Eye (tissue), 1 donor: ENCODE results near the gene FHOD3.
"Not testable (repeated sequence)": the region's sequence is repeated elsewhere in the genome, so short reads cannot be mapped to it uniquely, and the experiment has no call there.

ENCODE experiments used
- DNase-seq: peaks from one replicate; pipeline ENCODE4 v3.0.0-alpha.2; 2015

The FHOD3 gene

DNA sequence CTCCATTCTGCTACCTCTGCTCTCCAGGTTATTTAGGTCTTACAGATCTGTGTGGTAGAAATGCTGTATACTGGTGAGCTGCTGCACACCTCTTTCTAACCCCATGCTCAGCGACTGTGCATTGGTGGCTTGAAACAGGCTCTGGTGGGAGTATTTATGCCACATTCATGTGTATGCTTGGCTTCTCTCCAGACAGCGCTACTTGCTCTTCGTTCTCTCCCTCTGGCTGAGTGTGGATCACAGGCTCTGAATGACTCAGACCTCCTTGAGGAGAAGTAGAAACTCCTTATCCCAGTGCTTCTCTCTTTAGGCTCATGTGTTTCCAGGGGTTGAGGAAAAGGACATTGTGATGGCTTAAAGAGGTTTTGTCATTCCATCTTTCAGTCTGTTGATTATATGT lies 54.9 kb downstream of the FHOD3 start:
- peak; percentile 31 for DNase-seq

DNA sequence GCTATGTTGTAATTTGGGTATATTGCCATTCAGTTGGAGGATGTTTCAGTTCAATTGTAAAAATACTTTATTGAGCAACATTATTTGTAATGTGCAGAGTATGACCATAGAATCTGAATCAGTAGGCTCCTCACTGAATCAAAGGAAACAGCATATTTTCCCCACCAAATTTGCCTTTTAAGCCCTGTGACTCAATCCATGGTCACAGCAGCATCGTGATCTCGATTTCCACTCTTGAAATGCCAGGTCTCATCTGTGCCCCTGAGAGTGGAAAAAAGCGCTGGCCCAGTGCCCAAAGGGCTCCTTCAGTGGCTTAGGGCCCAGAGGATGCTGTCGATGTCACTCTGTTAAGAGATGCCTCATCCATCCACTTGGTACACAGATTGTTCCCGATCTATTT lies 57.5 kb downstream of the FHOD3 start:
- DNase-seq, result no peak

DNA sequence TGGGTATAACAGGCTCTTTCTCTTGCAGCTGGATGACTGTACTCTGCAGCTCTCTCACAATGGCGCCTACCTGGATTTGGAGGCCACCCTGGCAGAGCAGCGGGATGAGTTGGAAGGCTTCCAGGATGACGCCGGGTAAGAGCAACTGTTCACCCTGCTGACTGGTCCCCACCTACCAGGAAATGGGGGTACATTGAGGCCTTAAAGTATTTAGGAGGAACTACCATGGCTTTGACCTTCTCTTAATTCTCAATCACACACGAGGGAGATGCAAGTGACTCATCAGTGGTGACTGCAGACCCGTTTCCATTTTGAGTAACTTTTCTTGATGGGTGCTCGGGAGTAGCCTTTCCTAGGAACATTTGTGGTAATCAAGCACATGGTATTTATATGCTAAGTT lies 58.0 kb downstream of the FHOD3 start:
- DNase-seq, result no peak

DNA sequence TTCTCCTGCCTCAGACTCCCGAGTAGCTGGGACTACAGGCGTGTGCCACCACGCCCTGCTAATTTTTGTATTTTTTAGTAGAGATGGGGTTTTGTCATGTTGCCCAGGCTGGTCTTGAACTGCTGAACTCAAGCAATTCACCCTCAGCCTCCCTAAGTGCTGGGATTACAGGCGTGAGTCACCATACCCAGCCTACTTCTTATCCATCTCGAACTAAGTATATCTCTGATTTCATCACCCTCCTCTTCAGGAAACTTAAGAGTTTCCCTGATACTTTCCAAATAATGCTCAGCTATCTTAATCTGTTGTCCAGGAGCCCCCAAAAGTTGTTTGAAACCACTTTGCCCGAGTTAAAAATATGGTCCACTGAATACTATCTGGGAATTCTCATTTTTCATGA lies 59.2 kb downstream of the FHOD3 start:
- DNase-seq, result not testable (repeated sequence)

DNA sequence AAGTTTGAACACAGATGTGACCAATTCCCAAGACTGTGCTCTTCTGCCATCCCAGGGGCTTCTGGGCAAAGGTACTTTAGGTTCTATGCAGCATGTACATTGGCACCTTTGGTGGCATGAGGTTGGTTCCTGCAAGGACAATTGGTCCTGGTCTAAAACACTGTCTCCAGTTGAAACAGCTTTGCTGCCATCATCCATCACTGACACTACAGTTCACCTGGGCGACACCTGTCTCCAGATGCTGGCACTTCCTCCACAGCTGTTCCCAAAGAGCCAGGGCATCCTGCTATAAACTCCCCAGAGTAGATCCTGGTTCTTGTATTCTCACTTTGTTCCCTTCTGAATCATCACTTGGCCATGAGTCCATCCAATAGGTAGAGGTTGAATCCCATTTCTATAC lies 60.6 kb downstream of the FHOD3 start:
- no peak for DNase-seq

DNA sequence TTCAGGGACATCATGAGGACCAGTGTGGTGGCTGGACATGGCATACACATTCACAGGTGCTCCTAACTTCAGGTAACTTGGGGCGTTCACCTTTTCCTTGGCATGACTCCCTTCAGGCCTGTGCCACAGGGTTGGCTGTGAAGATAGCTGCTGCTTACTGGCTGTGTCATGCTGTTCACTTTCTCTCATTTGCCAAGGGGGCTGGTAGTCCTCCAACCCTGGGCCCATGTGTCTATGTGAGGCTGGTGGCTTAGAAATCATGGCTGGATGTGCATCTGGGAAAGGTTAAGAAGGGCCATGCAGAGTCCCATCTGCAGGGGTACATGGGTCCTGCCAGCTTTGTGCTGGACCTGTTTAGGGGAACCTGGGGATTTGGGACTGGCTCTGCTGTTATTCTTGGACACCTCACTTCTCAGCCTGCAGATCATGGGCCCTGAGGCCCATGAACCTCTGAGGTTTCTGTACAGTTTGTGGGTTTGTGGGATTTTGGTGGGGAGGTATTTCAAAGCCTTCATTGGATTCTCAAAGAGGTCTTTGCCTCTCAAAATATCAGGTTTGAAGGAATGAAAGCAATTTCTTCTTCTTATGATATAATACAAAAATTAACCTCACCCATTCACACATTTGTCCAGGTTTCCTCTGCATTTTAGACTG lies 62.9 kb downstream of the FHOD3 start:
- no peak for DNase-seq

DNA sequence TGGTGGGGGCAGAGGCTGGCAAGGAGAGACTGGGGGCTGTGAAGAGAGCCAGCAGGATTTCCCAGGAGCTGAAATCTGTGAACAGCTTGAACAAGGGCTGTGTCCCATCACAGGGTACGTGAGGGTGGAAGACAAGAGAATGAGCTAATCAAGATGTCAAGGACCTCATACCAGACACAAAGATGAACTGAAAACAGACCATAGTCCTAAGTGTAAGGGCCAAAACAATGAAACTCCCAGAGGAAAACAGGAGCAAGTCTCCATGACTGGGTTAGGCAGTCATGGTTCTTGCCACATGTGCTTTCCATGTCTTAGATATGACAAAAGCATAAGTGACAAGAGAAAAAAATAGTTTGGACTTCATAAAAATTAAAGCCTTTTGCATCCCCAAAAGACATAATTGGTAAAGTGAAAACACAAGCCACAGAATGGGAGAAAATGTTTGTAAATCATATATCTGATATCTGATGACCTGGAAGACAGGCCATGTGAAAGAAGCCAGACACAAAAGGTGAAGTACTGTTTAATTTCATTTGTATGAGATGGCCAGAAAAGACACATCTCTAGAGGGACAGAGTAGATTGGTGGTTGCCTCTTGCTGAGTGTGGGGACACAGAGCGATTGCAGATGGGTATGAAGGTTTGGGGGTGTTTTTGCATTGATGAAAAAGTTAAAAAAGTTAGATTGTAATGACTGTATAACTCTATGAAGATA lies 67.6 kb downstream of the FHOD3 start:
- no peak for DNase-seq

DNA sequence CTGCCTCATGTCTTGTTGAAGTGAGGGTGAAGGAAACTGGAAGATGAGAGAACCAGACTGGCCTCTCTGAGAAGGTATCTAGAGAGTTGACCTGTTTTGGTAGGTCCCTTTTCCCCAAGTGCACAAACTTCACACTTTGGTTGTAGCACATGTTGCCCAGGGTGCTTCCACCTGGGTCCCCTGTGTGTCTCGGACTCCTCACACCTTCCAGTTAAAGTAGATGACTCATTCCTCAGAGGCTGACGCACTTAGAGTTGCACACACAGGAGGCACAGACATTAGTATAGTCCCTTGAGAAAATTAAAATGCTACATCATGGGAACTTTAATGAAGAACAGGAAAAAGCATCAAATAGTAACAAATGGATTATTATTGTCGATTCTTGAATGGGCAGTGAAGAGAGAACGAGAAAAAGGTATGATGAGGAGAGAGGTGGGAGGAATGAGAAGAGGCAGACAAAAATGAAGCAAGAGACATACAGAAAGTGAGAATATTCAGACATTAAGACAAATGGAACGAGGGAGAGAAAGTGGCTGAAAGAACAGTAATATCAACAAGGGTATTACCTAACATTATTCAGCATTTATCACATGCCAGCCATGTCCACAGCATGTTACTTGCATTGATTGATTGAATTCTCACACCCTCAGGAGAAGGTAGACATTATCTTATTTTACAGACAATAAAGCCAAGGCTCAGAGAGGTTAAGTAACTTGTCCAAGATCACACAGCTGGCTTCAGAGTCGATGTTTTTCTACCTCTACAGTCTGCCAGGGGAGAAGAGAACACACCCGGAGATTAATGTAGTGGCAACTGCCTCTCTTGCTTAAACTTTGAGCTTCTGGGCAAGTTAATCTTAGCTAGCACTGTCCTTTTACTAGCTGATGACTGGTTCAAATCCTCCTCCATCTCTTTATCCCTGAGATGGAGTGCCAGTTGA lies 68.6 kb downstream of the FHOD3 start:
- no peak for DNase-seq

DNA sequence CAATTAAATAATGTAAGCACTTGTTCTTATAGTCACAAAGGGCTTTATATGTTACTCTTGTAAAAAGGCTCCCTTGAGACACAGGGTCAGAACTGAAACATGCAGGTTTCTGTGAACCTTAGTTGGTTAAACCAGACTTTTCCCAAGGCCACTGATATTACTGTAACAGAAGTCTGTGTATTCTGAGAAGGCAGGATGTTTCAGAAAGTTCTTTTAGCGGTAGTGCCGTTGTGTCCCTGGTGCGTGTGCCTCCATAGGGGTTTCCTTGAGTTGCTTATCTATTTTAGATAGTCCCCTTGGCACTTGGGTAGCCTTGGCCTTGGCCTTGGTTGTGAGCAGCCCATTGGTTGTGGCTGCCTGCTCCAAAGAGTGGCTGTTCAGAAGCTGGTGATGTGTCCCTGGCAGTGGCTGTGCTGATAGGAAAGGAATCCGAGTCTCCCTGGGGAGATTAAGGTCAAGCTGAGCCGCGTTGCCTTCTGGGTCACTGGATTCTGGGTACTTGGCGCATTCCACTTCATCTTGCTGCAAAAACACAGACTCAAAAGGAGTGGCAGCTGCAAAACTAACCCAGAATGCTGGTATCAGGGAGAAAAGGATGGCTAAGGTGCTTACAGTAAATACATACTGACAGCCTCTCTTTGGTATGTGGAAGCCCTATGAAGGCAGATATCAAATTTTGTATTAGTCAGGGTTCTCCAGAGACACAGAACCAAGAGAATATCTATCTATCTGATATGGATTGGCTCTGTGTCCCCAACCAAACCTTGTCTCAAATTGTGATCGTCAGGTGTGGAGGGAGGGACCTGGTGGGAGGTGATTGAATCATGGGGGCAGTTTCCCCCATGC lies 69.7 kb downstream of the FHOD3 start:
- peak; percentile 48 for DNase-seq

DNA sequence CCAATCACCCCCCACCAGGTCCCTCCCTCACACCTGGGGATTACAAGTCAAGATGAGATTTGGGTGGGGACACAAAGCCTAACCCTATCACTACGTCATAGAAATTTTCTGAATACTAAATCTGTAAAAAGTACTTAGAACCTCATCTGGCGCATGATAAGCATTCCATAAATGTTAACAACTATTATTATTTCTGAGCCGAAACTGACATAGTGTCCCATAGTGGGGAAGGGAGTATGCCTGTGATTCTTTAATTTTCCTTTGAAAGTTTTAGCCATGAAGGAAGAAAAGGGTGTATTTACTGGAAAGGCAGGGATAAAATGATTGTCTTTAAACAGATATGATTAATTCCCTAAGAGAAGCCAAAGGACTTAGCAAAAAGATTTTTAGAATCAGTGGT lies 71.4 kb downstream of the FHOD3 start:
- DNase-seq, result no peak

DNA sequence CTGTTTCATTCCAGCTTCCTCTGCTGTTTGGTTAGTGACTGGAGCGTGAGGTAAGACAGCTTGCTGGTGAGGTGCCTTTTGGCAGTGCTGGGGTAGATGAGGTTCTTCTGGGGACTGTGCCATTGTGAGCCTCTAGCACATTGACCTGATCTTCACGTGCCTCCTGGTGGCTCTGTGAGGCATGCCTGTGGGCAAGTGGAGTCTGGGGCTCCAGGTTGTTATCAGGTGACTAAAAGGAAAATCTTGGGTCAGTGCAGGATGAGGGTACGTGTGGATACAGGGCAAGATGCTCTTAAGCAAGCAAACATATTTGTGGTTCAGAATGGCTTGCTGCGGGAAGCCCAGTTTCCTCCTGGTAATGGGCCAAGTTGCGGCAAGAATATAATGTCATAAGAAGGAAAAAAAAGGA lies 75.4 kb downstream of the FHOD3 start:
- no peak for DNase-seq

DNA sequence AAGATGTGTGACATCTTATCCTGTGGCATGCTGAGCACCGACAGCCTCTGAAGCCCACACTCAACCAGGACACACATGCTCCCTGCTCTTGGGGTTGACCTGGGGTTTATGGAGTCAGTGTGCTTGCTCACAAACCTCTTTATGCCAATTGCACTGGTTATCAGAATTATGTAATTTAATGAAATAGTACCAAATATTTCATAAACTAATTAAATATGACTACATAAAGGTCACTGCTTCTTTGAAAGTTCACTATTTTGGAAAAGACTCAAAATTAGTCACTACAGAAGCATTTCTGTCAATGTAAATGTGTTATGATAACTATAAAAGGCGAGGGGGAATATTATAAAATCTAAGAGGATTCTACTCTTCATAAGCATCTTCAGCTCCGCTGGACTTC lies 76.7 kb downstream of the FHOD3 start:
- DNase-seq, result no peak

DNA sequence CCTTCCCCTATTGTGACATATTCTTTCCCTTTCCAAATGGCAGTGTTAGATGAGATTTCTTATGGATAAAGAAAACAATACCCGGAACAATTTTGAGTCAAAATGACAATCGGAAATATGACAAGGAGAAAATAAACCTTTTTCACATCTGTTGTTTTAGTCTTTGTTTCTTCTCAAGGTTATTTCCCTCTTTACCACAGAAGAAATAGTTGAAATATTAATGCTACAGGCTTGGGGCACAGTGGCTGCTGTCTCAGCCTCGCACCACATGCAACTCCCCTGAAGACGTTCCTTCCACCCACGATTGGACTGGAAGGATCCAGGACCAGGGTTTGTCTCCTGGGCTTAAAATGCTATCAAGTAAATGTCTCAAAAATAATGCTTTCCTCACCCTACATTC lies 77.6 kb downstream of the FHOD3 start:
- DNase-seq, result no peak

DNA sequence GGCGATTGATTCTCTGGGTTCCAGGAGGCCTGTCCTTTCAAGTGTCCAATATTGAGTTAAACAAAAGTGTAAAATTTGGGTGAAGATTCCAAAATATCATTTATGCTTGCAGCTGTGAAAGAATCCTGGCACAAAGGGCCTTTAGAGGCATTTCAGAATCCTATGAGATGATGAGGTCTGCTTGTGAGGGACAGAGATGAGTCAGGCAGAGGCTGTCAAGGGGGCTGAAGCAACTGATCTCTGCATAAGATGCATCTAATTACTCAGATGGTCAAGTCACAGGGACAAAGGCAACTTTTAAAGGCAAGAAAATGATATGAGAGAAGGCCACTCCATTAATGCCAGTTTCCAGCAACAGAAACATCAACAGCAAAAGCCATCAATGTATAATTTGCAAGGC lies 78.8 kb downstream of the FHOD3 start:
- no peak for DNase-seq

DNA sequence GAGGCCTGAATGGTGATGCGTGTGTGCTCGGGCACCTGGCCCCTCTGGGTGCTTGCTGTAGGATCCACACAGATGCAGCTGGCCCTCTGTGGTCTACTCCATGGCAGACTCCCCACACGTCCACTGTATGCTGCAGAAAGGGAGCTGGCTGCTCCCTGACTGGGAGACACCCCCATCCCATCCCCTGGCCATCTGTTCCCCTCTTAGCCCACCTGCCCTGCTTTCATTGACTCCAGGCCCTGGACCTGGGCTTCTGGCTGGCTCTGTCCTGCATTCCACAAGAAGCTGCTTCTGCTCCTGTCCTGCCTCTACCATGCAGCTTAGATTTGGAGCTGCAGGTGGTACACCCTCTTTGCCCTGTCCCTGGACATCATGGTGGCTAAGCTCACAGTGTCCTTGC lies 80.1 kb downstream of the FHOD3 start:
- no peak for DNase-seq

DNA sequence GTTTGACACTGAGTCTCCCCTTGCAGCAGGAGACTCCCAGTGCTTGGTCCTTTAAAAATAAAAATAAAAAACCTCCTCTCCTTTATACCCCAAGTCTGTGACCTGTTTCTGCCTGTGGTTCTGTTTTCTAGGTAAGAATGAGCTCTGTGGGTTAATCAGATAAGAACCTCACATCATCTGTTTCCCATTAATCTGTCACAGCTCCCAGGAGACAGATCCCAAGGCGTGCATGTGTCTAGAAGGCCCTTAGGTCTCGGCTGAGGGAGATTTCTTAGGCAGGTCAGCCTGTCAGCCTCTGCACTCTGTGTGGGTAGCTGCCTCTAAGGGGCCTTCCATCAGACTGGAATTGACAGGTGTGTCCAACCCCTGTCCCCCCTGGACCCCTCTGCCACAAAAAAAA lies 80.7 kb downstream of the FHOD3 start:
- DNase-seq, result peak; percentile 24

DNA sequence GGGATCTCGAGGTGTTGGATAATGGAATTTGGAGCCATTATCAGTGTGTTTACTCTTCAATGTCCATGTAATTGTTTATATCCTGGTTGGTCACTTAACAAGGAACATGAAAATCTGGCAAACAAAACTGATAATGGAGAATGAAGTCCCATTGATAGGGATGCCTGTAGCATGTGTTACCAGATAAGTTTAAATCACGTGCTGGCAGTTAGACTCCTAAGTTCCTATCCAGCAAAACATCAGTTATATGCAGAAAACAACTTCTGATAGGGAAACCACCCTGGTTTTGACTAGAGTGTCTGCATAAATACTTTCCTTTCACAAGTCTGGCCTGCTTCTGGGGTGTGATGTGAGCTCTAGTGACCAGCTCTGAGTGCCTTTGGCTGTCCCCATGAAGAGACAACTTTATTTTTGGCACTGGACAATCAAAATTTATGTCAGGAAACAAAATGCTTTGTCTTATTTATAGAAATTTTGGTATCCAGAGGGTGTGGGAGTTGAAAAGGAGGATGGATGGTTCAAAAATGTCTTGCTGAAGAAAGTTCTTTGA lies 82.0 kb downstream of the FHOD3 start:
- DNase-seq, result no peak

DNA sequence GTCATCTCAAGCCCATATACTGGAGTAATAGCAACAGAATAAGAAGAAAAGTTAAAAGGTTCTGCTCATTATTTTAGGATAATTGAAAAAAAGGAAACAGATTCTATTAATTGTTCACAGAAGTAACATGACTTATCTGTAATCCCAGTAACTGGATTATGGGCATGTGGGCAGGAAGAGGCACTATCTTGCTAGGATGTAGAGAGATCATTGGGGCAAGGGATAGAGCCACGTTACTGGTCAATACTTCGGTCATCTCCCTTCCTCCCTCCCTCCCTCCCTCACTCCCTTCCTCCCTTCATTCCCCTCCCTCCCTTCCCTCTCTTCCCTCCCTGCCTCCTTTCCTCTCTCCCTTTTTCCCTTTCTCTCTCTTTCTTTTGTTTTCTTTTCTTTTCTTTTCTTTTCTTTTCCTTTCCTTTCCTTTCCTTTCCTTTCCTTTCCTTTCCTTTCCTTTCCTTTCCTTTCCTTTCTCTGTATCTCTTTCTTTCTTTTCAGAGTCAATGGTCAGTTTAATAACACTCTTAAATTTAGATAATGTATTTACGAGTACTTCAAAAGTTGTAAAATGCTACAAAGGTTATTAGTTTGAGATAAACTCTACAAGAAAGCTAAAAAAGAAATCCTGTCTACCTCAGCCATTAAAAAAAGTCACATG lies 82.8 kb downstream of the FHOD3 start:
- DNase-seq, result no peak

DNA sequence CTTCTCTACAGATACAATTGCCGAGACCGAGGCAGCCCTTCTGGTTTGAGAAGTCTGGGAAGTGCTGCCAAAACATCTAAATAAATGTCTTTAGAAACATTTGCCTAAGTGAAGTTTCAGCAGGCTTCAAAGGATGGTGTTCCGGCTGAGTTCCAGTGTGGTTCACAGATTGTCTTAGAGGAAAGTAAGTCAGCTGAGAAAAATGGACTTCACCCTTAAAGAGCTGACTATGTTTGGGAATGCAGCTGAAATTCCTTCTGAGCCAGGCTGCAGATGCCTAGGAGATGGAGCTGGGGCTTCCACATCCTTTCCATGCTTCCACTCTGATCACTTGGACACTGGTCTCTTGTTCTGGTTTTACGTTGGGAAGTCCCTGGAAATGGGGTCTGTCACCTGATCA lies 83.6 kb downstream of the FHOD3 start:
- no peak for DNase-seq

DNA sequence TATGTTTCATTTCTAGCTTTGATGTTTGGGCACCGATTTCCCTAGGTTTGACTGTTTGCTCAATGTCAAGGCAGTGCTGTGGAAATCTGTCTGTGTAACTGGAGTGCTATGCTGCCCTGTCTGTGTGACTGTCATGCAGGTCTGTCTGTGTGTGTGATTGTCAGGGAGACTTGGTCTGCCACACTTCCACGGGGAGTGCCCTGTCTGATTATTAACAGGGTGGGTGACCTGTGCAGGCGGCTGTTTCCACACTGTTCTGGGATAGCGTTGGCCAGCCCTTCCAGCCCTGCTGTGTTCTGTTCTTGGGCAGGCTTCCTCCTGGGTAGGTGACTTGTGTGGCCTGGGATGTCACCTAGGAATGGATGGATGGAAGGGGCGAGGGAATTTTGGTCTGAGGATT lies 85.3 kb downstream of the FHOD3 start:
- DNase-seq, result no peak

DNA sequence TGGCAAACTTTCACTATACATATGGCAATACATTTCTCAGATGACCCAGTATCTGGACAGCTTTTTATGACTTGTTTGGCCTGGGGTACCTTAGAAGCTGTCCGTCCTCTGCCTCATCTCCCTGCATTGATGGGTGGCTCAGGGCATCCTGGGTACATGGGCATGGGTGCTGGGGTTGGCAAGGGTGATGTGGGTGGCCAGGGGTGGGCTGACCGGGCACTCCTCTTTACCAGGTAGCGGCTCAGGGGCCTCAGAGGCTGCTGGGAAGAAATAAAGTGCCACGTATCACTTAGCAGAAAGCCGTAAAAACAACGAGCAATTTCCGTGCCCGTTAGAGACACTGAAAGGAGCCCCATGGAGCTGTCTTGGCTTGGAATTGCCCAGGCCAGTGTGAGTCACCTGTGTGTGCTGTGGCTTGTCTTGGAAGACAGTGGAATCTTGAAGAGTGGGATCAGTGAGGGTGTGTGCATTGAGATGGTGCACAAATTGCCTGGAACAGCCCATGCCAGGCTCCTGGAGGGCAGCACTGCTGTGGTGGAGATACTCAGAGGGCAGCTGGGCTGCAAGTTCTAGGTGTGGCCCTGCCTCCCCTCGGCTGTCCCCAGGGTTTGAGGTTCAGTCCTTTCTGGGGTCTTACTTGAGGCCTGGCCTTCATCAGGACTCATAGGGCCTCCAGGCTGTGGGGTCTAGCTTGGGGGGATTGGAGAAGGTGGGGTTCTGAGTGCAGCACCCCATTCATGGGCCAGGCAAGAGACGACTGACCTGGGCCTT lies 88.8 kb downstream of the FHOD3 start:
- no peak for DNase-seq
